Measurements from ENCODE around the gene TTC17.

TTC17 gene

DNA sequence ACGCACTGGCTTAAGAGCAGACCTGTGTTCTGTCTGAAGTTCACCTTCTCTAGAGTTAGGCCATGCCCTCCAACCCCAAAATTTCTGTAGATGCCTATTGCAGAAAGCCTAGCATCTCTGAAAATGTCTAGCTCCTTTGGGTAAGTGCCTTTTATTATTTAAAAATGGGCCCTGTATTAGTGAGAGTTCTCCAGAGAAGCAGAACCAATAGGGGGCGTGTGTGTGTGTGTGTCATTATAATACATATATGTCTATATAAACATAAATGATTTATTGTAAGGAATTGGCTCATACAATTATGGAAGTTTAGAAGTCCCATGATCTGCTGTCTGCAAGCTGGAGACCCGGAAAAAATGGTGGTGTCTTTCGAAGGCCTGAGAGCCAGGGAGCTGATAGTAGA, 144.7 kb downstream of the TTC17 start:
- in situ Hi-C loops (cut with HindIII; ENCODE audit: low pct_ligation_motif_present, low sequenced_read_pairs) = no loop called here
- no peak overlapping the region for H3K4me3 ChIP-seq (ENCODE audit: low read depth, low read length)
- H3K27me3 ChIP-seq (replicated peaks) = no peaks in the 10 kb centered on the region
- peak; percentile 19 for DNase-seq
- TF ChIP-seq, protein P1, sequence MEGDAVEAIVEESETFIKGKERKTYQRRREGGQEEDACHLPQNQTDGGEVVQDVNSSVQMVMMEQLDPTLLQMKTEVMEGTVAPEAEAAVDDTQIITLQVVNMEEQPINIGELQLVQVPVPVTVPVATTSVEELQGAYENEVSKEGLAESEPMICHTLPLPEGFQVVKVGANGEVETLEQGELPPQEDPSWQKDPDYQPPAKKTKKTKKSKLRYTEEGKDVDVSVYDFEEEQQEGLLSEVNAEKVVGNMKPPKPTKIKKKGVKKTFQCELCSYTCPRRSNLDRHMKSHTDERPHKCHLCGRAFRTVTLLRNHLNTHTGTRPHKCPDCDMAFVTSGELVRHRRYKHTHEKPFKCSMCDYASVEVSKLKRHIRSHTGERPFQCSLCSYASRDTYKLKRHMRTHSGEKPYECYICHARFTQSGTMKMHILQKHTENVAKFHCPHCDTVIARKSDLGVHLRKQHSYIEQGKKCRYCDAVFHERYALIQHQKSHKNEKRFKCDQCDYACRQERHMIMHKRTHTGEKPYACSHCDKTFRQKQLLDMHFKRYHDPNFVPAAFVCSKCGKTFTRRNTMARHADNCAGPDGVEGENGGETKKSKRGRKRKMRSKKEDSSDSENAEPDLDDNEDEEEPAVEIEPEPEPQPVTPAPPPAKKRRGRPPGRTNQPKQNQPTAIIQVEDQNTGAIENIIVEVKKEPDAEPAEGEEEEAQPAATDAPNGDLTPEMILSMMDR (IDR thresholded peaks at IDR 0.05; ENCODE audit: low read depth, low read length, missing control alignments) = peak; percentile 32
- H3K27ac ChIP-seq = no peak overlapping the region
- H3K36me3 ChIP-seq (replicated peaks) = no peaks in the 10 kb centered on the region

DNA sequence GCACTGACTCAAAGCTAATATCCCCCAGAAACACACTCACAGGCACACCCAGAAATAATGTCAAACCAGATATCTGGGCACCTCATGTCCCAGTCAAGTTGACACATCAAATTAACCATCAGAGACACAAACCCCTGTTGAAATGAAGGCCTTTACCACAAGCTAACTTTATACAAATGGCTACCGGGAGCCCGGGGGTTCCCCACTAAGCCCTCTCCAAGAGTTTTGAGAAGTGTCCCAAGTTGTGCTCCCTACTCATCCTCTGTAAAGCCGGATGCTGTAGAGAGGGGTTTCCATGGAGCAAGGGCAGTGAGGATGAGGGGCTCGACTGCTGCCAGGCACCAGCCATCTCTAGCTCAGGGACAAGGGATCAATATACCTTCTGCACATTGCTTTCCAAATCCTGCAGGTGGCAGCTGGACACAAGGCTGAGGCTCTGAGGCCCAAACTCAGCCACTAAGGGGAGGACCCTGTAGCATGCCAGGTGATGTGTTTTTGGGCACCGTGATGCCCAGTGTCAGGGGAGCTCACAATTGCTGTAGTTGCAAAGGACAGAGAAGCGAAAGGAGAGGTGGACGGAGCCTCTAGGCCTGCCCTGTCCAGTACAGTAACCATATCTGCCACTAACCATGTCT, 145.7 kb downstream of the TTC17 start:
- no peaks in the 10 kb centered on the region for H3K36me3 ChIP-seq (replicated peaks)
- no peaks in the 10 kb centered on the region for H3K27me3 ChIP-seq (replicated peaks)
- TF ChIP-seq, protein P1 (IDR thresholded peaks at IDR 0.05; ENCODE audit: low read depth, low read length, missing control alignments) = peak; percentile 59
- no peak overlapping the region for H3K4me3 ChIP-seq (ENCODE audit: low read depth, low read length)
- in situ Hi-C loops (cut with HindIII; ENCODE audit: low pct_ligation_motif_present, low sequenced_read_pairs) = no loop called here
- H3K27ac ChIP-seq = no peak overlapping the region
- DNase-seq = peak; percentile 7

DNA sequence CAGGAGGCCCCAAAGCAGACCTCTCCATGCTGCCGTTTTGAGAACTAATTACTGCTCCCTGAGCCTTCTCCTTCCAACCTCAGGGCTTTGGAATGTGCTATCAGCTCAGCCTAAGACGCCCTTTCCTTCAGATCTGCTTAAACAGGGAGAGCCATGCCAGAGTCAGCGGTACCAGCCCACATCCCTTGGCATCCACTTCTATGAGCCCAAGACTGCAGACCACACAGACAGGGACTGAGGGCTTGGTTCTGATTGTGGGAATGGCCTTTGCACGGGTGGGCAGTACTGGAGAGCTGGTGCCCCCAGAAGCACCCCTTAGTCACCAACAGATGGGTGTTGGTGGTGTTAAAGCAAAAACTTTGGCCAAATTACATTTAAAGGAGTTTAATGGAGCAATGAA, 146.5 kb downstream of the TTC17 start:
- H3K27me3 ChIP-seq (replicated peaks) = no peaks in the 10 kb centered on the region
- no peak overlapping the region for H3K27ac ChIP-seq
- in situ Hi-C loops (cut with HindIII; ENCODE audit: low pct_ligation_motif_present, low sequenced_read_pairs) = no loop called here
- TF ChIP-seq, protein P1 (IDR thresholded peaks at IDR 0.05; ENCODE audit: low read depth, low read length, missing control alignments) = no peak
- DNase-seq = no peak
- H3K4me3 ChIP-seq (ENCODE audit: low read depth, low read length) = no peak overlapping the region
- H3K36me3 ChIP-seq (replicated peaks) = no peaks in the 10 kb centered on the region

DNA sequence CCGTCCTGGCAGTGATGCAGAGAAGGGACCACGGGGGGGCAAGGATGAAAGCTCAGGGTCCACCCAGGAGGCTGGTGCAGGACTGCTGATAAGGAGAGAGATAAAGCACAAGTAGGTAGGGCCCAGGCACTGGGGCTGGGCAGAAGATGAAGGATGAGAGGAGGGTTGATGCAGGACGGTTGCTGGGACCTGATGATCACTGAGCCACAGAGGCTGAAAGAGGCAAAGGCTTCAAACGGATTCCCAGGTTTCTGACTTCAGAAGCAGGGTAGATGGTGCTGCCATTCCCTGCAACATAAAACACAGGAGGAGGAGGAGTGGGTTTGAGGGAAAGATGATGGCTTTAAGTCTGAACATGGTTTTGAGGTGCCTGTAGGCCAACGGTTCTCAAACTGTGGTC, 148.5 kb downstream of the TTC17 start:
- Histone ChIP-seq H3K4me3 (ENCODE audit: low read depth, low read length) (no peak overlapping the region), H3K27me3 (replicated peaks) (no peaks in the 10 kb centered on the region), H3K27ac (no peak overlapping the region), H3K36me3 (replicated peaks) (no peaks in the 10 kb centered on the region)
- DNase-seq = no peak
- TF ChIP-seq, protein P1 (IDR thresholded peaks at IDR 0.05; ENCODE audit: low read depth, low read length, missing control alignments) = no peak
- in situ Hi-C loops (cut with HindIII; ENCODE audit: low pct_ligation_motif_present, low sequenced_read_pairs) = no loop called here

DNA sequence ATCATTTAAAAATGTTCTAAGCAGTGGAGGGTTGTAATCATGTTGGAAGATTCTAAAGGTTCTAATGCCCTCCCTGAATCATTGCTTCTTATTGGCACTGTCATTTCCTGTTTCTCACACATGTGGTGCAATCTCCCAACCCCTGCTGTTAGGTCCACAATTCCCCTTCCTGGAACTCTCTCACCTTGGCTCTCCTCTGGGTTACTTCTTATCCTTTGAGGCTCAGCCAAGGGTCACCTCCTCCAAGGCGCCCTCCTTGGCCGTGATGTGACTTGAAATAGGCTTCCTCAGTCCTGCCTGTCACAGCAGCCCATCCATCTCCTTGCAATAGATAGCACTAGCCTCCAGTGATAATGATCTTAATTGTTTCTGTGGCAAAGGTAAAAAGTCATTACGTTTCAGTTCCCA, 149.8 kb downstream of the TTC17 start:
- H3K36me3 ChIP-seq (replicated peaks) = no peaks in the 10 kb centered on the region
- H3K27me3 ChIP-seq (replicated peaks) = no peaks in the 10 kb centered on the region
- DNase-seq = peak; percentile 41
- H3K4me3 ChIP-seq (ENCODE audit: low read depth, low read length) = no peak overlapping the region
- TF ChIP-seq, protein P1 (IDR thresholded peaks at IDR 0.05; ENCODE audit: low read depth, low read length, missing control alignments) = no peak
- H3K27ac ChIP-seq = no peak overlapping the region
- in situ Hi-C loops (cut with HindIII; ENCODE audit: low pct_ligation_motif_present, low sequenced_read_pairs) = no loop called here

DNA sequence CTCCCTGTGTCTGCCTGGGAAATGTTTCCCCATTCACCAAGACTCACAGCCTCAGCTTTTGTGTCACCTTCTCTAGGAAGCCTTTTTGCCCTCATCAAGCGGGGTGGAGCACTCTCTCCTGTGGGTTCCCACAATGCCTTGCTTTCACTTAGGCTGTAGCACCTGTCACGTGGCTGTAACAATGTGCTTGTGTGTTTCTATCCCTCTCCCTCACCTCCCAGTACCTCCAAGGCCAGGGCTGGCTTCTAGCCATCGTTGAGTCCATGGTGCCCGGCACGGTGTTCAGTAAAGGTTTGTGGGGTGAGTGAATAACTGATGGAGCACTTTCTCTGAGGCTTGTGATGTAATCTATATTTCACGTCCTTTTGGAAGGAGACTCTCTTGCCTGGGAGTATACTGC, 153.2 kb downstream of the TTC17 start:
- H3K4me3 ChIP-seq (ENCODE audit: low read depth, low read length) = no peak overlapping the region
- in situ Hi-C loops (cut with HindIII; ENCODE audit: low pct_ligation_motif_present, low sequenced_read_pairs) = no loop called here

More for the DNA sequence above, 153.2 kb downstream of the TTC17 start:
- TF ChIP-seq, protein P1 (IDR thresholded peaks at IDR 0.05; ENCODE audit: low read depth, low read length, missing control alignments) = no peak
- Histone ChIP-seq H3K27me3 (replicated peaks) (no peaks in the 10 kb centered on the region), H3K36me3 (replicated peaks) (no peaks in the 10 kb centered on the region), H3K27ac (no peak overlapping the region)
- no peak for DNase-seq
